Measurements from ENCODE around the gene S100A8. TPM values are rescaled to one million over a fixed set of nuclear protein-coding genes. Genes with fewer than 3 reads are reported as not detected.

The S100A8 gene
- total RNA-seq, 1 donor from 2014 or later = not detected

GRCh38 chr1:153430166-153430553, 39.3 kb upstream of the S100A8 start:
- no peak overlapping the region for H3K4me3 Mint-ChIP-seq
- H3K27ac Mint-ChIP-seq = no peak overlapping the region
- no peaks in the 10 kb centered on the region for H3K4me1 Mint-ChIP-seq
- peaks cover 32% of the 10 kb centered on the region for H3K27me3 Mint-ChIP-seq (ENCODE audit: low read depth)
- no peaks in the 10 kb centered on the region for H3K36me3 Mint-ChIP-seq
- no peak for DNase-seq (ENCODE audit: low spot score in 2 of 2, unreplicated experiment in 2 of 2)
- H3K9me3 Mint-ChIP-seq = no peaks in the 10 kb centered on the region
- no peak for TF ChIP-seq CTCF (IDR thresholded peaks at IDR 0.05; ENCODE audit: unreplicated experiment)

GRCh38 chr1:153429266-153430165, 38.6 kb upstream of the S100A8 start:
- no peak for DNase-seq (ENCODE audit: low spot score in 2 of 2, unreplicated experiment in 2 of 2)

GRCh38 chr1:153428791-153429190, 37.9 kb upstream of the S100A8 start:
- Mint-ChIP-seq H3K4me1 (no peaks in the 10 kb centered on the region), H3K27me3 (ENCODE audit: low read depth) (peaks cover 38% of the 10 kb centered on the region), H3K36me3 (no peaks in the 10 kb centered on the region), H3K9me3 (no peaks in the 10 kb centered on the region), H3K4me3 (no peak overlapping the region), H3K27ac (no peak overlapping the region)
- TF ChIP-seq CTCF (IDR thresholded peaks at IDR 0.05; ENCODE audit: unreplicated experiment) = no peak
- DNase-seq (ENCODE audit: low spot score in 2 of 2, unreplicated experiment in 2 of 2) = no peak

More at GRCh38 chr1:153429266-153430165, 38.6 kb upstream of the S100A8 start:
- H3K36me3 Mint-ChIP-seq = no peaks in the 10 kb centered on the region
- peaks cover 36% of the 10 kb centered on the region for H3K27me3 Mint-ChIP-seq (ENCODE audit: low read depth)
- no peak overlapping the region for H3K27ac Mint-ChIP-seq
- H3K4me1 Mint-ChIP-seq = no peaks in the 10 kb centered on the region
- no peaks in the 10 kb centered on the region for H3K9me3 Mint-ChIP-seq
- no peak for TF ChIP-seq CTCF (IDR thresholded peaks at IDR 0.05; ENCODE audit: unreplicated experiment)
- H3K4me3 Mint-ChIP-seq = no peak overlapping the region

- H3K36me3 Mint-ChIP-seq = no peaks in the 10 kb centered on the region
- H3K4me3 Mint-ChIP-seq = no peak overlapping the region
- DNase-seq (ENCODE audit: low spot score in 2 of 2, unreplicated experiment in 2 of 2) = no peak
- no peak for TF ChIP-seq CTCF (IDR thresholded peaks at IDR 0.05; ENCODE audit: unreplicated experiment)
- no peak overlapping the region for H3K27ac Mint-ChIP-seq
- no peaks in the 10 kb centered on the region for H3K4me1 Mint-ChIP-seq
- peaks cover 36% of the 10 kb centered on the region for H3K27me3 Mint-ChIP-seq (ENCODE audit: low read depth)
- H3K9me3 Mint-ChIP-seq = no peaks in the 10 kb centered on the region
Observed at GRCh38 chr1:153428073-153428638, 37.3 kb upstream of the S100A8 start.

- no peak for DNase-seq (ENCODE audit: low spot score in 2 of 2, unreplicated experiment in 2 of 2)
- Mint-ChIP-seq H3K27ac (no peak overlapping the region), H3K27me3 (ENCODE audit: low read depth) (peaks cover 36% of the 10 kb centered on the region), H3K36me3 (no peaks in the 10 kb centered on the region), H3K9me3 (no peaks in the 10 kb centered on the region), H3K4me1 (no peaks in the 10 kb centered on the region), H3K4me3 (no peak overlapping the region)
- TF ChIP-seq CTCF (IDR thresholded peaks at IDR 0.05; ENCODE audit: unreplicated experiment) = no peak
Observed at GRCh38 chr1:153426809-153427208, 35.9 kb upstream of the S100A8 start.
